Smooth muscle cell (in vitro differentiated cells): ENCODE data around the gene THSD7B. TPM values are rescaled to one million over a fixed set of nuclear protein-coding genes. Genes with fewer than 3 reads are reported as not detected.
"Not testable (repeated sequence)": the region's sequence is repeated elsewhere in the genome, so short reads cannot be mapped to it uniquely, and the experiment has no call there.

Experiments
- DNase-seq: peaks from one replicate; lab custom pipeline; 2025; ENCODE audit not compliant: unreplicated experiment; lab: John Stamatoyannopoulos, UW
- H2AFZ ChIP-seq: fragments of 200-600 bp; sonication (generic); 2 replicates; pipeline ENCODE4 v1.6.0; 2016; ENCODE audit warnings: antibody characterized with exemption, low read depth, mild to moderate bottlenecking
- H3F3A ChIP-seq: fragments of 200-600 bp; sonication (generic); 2 replicates; pipeline ENCODE4 v1.6.0; 2017; ENCODE audit warnings: antibody characterized with exemption, low read depth
- H3K27ac ChIP-seq: fragments of 200-600 bp; sonication (generic); 2 replicates; pipeline ENCODE4 v1.5.1; 2016; ENCODE audit warnings: low read depth, mild to moderate bottlenecking
- H3K27me3 ChIP-seq: fragments of 200-600 bp; sonication (generic); 2 replicates; pipeline ENCODE4 v1.6.1; 2016; ENCODE audit warnings: low read depth, mild to moderate bottlenecking
- H3K36me3 ChIP-seq: fragments of 200-600 bp; sonication (generic); 2 replicates; pipeline ENCODE4 v1.5.1; 2016; ENCODE audit warnings: low read depth
- H3K4me1 ChIP-seq: fragments of 200-600 bp; sonication (generic); 2 replicates; pipeline ENCODE4 v1.5.1; 2016; ENCODE audit warnings: low read depth
- H3K4me2 ChIP-seq: fragments of 200-600 bp; sonication (generic); 2 replicates; pipeline ENCODE4 v1.6.0; 2016; ENCODE audit warnings: mild to moderate bottlenecking
- H3K4me3 ChIP-seq: fragments of 200-600 bp; sonication (generic); 2 replicates; pipeline ENCODE4 v1.5.1; 2016; ENCODE audit warnings: mild to moderate bottlenecking
- H3K79me2 ChIP-seq: fragments of 200-600 bp; sonication (generic); 2 replicates; pipeline ENCODE4 v1.6.0; 2016; ENCODE audit warnings: low read depth, mild to moderate bottlenecking
- H3K9ac ChIP-seq: fragments of 200-600 bp; sonication (generic); 2 replicates; pipeline ENCODE4 v1.6.0; 2016; ENCODE audit warnings: low read depth
- H3K9me3 ChIP-seq: fragments of 200-600 bp; sonication (generic); replicated peaks from 2 replicates; pipeline ENCODE4 v1.5.1; 2016; ENCODE audit warnings: low read depth
- H4K20me1 ChIP-seq: fragments of 200-600 bp; sonication (generic); 2 replicates; pipeline ENCODE4 v1.6.0; 2016; ENCODE audit warnings: low read depth
- WGBS: methylation state at CpG from one replicate; pipeline ENCODE4 v1.1.7; 2016; ENCODE audit warnings: low lambda C conversion rate; 5-methylcytosine and 5-hydroxymethylcytosine counted together
- polyA plus RNA-seq: library from polyadenylated mRNA; unstranded; fragments of >200 nt; fragmentation: Nextera tagmentation; extraction: Ambion mirVana; gene quantifications from 2 replicates; pipeline ENCODE4 v1.2.1, GENCODE V29; 2016
- total RNA-seq: library from RNA; depleted of rRNA; stranded (reverse); fragments of >200 nt; gene quantifications from 2 replicates; pipeline ENCODE4 v1.2.3, GENCODE V29; 2014
- TF ChIP-seq, protein P1 (sequence below): fragments of 200-600 bp; sonication (generic); IDR thresholded peaks from 2 replicates; pipeline ENCODE4 v1.5.1; 2017; ENCODE audit warnings: borderline replicate concordance, mild to moderate bottlenecking, antibody characterized with exemption; ENCODE audit not compliant: insufficient read depth, poor library complexity, severe bottlenecking

Gene THSD7B
- total and polyA plus RNA-seq, 2 experiments from 2014 or later: not detected

DNA sequence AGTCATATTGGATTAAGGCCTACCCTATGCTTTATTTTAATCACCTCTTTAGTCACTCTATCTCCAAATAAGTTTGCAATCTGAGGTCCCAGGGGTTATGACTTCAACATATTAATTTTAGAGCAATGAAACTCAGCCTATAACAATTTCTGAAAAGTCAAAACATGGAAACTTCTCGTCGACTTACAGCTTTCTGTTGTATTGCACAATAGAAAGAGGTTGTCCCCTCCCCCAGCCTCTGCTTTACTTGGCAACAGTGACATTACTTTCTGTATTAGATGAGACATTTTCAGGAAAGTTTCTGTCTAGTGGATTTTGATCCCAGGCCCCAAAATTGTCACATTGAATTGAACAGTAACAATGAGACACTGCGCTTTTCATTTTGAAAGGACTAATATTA is 326.4 kb downstream of the THSD7B start:
- Histone ChIP-seq H3K4me3 (no peak overlapping the region), H3K4me1 (no peaks in the 10 kb centered on the region), H2AFZ (no peak overlapping the region), H3K9ac (no peak overlapping the region), H4K20me1 (no peaks in the 10 kb centered on the region), H3K36me3 (no peaks in the 10 kb centered on the region), H3F3A (no peaks in the 10 kb centered on the region), H3K27ac (no peak overlapping the region), H3K9me3 (no peaks in the 10 kb centered on the region), H3K27me3 (no peaks in the 10 kb centered on the region), H3K4me2 (no peak overlapping the region), H3K79me2 (no peaks in the 10 kb centered on the region)
- 91% methylated on average over 3 of the region's 3 CpGs for WGBS
- TF ChIP-seq, protein P1, sequence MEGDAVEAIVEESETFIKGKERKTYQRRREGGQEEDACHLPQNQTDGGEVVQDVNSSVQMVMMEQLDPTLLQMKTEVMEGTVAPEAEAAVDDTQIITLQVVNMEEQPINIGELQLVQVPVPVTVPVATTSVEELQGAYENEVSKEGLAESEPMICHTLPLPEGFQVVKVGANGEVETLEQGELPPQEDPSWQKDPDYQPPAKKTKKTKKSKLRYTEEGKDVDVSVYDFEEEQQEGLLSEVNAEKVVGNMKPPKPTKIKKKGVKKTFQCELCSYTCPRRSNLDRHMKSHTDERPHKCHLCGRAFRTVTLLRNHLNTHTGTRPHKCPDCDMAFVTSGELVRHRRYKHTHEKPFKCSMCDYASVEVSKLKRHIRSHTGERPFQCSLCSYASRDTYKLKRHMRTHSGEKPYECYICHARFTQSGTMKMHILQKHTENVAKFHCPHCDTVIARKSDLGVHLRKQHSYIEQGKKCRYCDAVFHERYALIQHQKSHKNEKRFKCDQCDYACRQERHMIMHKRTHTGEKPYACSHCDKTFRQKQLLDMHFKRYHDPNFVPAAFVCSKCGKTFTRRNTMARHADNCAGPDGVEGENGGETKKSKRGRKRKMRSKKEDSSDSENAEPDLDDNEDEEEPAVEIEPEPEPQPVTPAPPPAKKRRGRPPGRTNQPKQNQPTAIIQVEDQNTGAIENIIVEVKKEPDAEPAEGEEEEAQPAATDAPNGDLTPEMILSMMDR: no peak
- no peak for DNase-seq

DNA sequence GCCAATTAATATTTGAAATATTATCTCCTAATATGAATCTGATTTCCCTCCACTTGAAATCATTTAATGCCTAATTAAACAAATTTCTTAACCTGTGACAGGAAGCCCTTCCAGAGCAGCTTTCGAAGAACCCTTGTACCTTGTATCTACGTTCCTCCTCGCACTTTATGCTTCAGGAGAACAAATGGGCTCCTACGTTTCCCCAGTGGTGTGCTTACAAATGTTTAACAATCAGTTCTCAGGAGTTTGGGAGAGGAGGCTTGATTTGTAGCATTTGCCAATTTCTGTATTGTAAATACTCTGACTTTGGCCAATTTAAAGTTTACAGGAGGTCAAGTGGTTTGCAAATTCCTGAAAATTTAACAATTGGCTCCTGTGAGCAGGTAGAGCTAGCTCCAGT is 327.8 kb downstream of the THSD7B start:
- Histone ChIP-seq H3K27ac (no peak overlapping the region), H3K27me3 (no peaks in the 10 kb centered on the region), H3K9ac (no peak overlapping the region), H3F3A (no peaks in the 10 kb centered on the region), H4K20me1 (no peaks in the 10 kb centered on the region), H3K36me3 (no peaks in the 10 kb centered on the region), H2AFZ (no peak overlapping the region), H3K4me1 (no peaks in the 10 kb centered on the region), H3K79me2 (no peaks in the 10 kb centered on the region), H3K4me2 (no peak overlapping the region), H3K4me3 (no peak overlapping the region), H3K9me3 (no peaks in the 10 kb centered on the region)
- no peak for DNase-seq
- TF ChIP-seq, protein P1: no peak
- WGBS: 90% methylated on average over 4 of the region's 4 CpGs

DNA sequence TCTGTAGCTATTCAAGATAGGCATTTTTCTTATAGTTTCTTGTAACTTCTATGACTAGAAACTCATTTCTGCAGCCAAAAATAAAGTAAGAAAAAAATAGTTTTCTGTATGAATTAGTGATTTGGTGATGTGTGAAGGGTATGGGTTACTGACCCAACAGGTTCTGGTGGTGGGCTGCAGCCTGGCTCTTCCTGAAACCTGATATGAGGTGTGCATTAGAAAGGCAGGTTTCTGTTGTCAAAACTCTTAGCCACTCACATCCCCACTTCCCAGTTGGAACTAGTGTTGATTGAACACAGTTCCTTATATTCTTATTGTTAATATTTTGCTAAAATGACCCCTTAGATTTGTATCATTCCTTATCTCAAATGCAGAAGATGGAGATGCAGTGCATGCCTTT is 330.8 kb downstream of the THSD7B start:
- Histone ChIP-seq H3K27ac (no peak overlapping the region), H3K4me1 (no peaks in the 10 kb centered on the region), H3K4me3 (no peak overlapping the region), H3K4me2 (no peak overlapping the region), H3K9me3 (no peaks in the 10 kb centered on the region), H3K27me3 (no peaks in the 10 kb centered on the region), H3K79me2 (no peaks in the 10 kb centered on the region), H4K20me1 (no peaks in the 10 kb centered on the region), H2AFZ (no peak overlapping the region), H3F3A (no peaks in the 10 kb centered on the region), H3K9ac (no peak overlapping the region), H3K36me3 (no peaks in the 10 kb centered on the region)
- DNase-seq: no peak
- TF ChIP-seq, protein P1: no peak

DNA sequence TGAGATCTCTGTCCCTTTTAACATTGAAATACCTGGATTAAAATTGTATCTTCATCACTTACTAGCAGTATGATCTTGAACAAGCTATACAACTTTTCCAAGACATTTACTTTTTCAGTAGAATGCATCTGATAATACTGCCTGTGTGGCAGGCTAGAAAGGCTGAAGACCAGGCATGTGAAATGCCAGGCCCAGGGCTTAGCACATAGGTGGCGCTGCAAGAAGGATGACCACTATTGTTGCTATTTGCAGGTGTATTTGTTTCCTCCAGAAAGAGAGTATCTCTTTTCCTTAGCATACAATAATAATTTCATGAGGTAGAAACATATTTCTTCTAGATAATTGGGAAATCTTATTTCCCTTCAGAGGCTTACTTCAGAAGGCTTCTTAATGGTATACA is 331.3 kb downstream of the THSD7B start:
- H3K9me3 ChIP-seq: no peaks in the 10 kb centered on the region
- H3K27ac ChIP-seq: no peak overlapping the region
- H4K20me1 ChIP-seq: no peaks in the 10 kb centered on the region
- no peak overlapping the region for H3K4me3 ChIP-seq
- H3K79me2 ChIP-seq: no peaks in the 10 kb centered on the region
- no peak overlapping the region for H2AFZ ChIP-seq
- H3K4me1 ChIP-seq: no peaks in the 10 kb centered on the region
- DNase-seq: no peak
- no peaks in the 10 kb centered on the region for H3F3A ChIP-seq
- no peak overlapping the region for H3K4me2 ChIP-seq
- H3K36me3 ChIP-seq: no peaks in the 10 kb centered on the region
- no peaks in the 10 kb centered on the region for H3K27me3 ChIP-seq
- TF ChIP-seq, protein P1: no peak
- 57% methylated on average over 1 of the region's 1 CpG for WGBS
- H3K9ac ChIP-seq: no peak overlapping the region

DNA sequence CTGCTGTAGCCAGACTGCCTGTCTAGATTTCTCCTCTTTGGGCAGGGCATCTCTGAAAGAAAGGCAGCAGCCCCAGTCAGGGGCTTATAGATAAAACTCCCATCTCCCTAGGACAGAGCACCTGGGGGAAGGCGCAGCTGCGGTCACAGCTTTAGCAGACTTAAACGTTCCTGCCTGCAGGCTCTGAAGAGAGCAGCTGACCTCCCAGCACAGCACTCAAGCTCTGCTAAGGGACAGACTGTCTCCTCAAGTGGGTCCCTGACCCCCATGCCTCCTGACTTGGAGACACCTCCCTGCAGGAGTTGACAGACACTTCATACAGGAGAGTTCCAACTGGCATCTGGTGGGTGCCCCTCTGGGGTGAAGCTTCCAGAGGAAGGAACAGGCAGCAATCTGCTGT is 336.5 kb downstream of the THSD7B start:
- WGBS: 96% methylated on average over 3 of the region's 3 CpGs
- not testable (repeated sequence) for H3K4me2 ChIP-seq, H3K27me3 ChIP-seq

More for the DNA sequence above, 336.5 kb downstream of the THSD7B start:
- DNase-seq, H3K27ac ChIP-seq, H3F3A ChIP-seq, H2AFZ ChIP-seq, H3K9me3 ChIP-seq, H3K4me1 ChIP-seq, H3K36me3 ChIP-seq, H3K79me2 ChIP-seq, H4K20me1 ChIP-seq, H3K4me3 ChIP-seq, H3K9ac ChIP-seq: not testable (repeated sequence)
